BE2C (cell line): ENCODE results near the gene C17orf78.
"Not testable (repeated sequence)": the region's sequence is repeated elsewhere in the genome, so short reads cannot be mapped to it uniquely, and the experiment has no call there.

ENCODE experiments used
- DNase-seq: peaks from one replicate; pipeline ENCODE4 v3.0.0-alpha.2; 2020
- H3K27me3 ChIP-seq: fragments of 250-450 bp; sonication (Bioruptor Pico); 2 replicates; pipeline ENCODE4 v1.5.1; 2020; ENCODE audit warnings: mild to moderate bottlenecking
- H3K36me3 ChIP-seq: fragments of 250-450 bp; sonication (Bioruptor Pico); 2 replicates; pipeline ENCODE4 v1.5.1; 2020; ENCODE audit warnings: mild to moderate bottlenecking
- H3K4me1 ChIP-seq: fragments of 250-450 bp; sonication (Bioruptor Pico); 2 replicates; pipeline ENCODE4 v1.5.1; 2020
- H3K4me3 ChIP-seq: 2 replicates; pipeline ENCODE4 v1.5.1; 2011; ENCODE audit warnings: low read depth, low read length
- H3K9me3 ChIP-seq: fragments of 250-450 bp; sonication (Bioruptor Pico); 2 replicates; pipeline ENCODE4 v1.5.1; 2020
- CTCF ChIP-seq: IDR thresholded peaks from 2 replicates; pipeline ENCODE4 v1.5.1; 2012; ENCODE audit warnings: mild to moderate bottlenecking, low read depth, low read length

Gene C17orf78

DNA sequence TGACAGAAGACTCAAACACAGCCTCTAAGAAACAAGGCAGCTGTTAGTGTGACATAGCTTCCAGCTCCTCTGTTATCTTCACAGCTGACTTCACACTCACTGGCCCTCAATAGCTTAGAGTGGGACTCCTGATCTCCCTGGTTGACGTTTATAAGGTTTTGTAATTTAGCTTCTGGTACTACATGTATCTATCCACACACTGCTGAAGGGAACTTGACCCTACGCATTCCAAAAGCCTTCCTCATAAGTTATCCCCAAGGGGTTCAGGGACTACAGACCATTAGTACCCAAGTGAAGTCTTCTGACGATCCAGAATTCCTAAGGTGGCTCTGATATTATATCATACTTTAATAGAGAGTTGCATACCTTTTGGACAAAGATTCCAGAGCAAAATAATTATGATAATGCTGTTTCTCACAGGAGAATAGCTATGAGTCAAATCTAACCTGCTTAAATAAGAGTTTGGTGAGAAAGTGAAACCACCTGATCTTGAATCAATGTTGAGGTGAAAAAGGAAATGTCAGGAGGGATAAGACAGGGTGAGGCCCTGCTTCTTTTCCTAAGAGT is 16.3 kb downstream of the C17orf78 start:
- no peak for DNase-seq

DNA sequence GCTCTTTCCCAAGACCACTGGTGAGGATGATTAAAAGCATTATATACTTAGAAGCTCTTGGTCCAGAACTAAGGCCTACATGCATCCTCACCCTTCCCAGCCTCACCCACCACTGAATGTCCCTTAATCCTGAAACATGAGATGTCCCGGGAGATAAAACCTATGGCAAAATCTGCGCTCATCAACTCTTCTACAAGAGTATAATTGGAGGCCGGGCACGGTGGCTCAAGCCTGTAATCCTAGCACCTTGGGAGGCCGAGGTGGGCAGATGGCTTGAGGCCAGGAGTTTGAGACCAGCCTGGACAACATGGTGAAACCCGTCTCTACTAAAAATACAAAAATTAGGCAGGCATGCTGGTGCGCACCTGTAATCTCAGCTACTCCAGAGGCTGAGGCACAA is 17.6 kb downstream of the C17orf78 start:
- H3K36me3 ChIP-seq = no peaks in the 10 kb centered on the region

More for the DNA sequence above, 16.3 kb downstream of the C17orf78 start:
- no peaks in the 10 kb centered on the region for H3K27me3 ChIP-seq
- TF ChIP-seq CTCF = no peak
- H3K4me3 ChIP-seq = no peak overlapping the region
- H3K36me3 ChIP-seq = no peaks in the 10 kb centered on the region
- H3K4me1 ChIP-seq = peaks cover 11% of the 10 kb centered on the region; the same call in 1 of the 2 replicates
- H3K9me3 ChIP-seq = no peaks in the 10 kb centered on the region

DNA sequence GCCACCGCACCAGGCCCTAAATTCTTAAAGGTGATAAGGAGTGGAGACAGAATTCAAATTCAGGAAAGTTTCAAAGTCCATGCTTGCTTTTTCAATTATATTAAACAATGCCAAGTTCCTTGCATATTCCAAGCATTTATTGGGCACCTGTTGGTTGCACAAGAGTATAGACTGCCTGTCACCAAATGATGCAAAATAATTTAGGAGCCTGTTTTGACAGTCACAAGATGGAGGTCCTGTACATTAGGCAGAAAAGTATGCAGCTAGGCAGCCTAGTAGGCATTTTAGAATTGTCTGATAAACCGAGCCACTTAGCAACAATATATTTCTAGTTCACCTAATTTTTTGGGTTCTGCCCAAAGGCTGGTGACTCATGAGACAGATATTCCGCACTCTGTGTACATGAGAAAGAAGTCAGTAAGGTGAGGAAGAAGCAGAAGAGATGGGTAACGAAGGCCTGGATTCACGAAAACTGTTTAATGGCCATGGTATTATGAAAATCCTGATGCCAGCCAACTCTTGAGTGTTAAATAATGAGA is 23.5 kb downstream of the C17orf78 start:
- H3K4me1 ChIP-seq = no peaks in the 10 kb centered on the region
- TF ChIP-seq CTCF = no peak
- no peaks in the 10 kb centered on the region for H3K27me3 ChIP-seq
- no peaks in the 10 kb centered on the region for H3K36me3 ChIP-seq
- no peak overlapping the region for H3K4me3 ChIP-seq
- H3K9me3 ChIP-seq = no peaks in the 10 kb centered on the region
- DNase-seq = no peak

More for the DNA sequence above, 17.6 kb downstream of the C17orf78 start:
- Histone ChIP-seq H3K4me1 (peaks cover 11% of the 10 kb centered on the region; the same call in 1 of the 2 replicates), H3K27me3 (no peaks in the 10 kb centered on the region), H3K9me3 (no peaks in the 10 kb centered on the region), H3K4me3 (no peak overlapping the region)
- no peak for TF ChIP-seq CTCF
- DNase-seq = no peak

DNA sequence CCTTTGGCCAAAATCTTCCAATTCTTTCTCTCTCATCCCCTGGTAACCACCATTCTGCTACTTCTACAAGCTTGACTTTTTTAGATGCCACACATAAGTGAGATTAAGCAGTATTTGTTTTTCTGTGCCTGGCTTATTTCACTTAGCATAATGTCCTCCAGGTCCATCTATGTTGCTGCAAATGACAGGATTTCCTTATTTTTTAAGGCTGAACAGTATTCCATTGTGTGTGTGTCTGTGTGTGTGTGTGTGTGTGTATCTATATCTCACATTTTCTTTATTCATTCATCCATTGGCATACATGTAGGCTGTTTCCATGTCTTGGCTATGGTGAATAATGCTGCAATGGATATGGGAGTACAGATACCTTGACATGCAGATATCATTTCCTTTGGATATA is 24.7 kb downstream of the C17orf78 start:
- no peaks in the 10 kb centered on the region for H3K27me3 ChIP-seq
- no peak for TF ChIP-seq CTCF
- no peaks in the 10 kb centered on the region for H3K9me3 ChIP-seq
- no peak for DNase-seq
- H3K4me3 ChIP-seq = no peak overlapping the region
- no peaks in the 10 kb centered on the region for H3K36me3 ChIP-seq
- H3K4me1 ChIP-seq = no peaks in the 10 kb centered on the region

DNA sequence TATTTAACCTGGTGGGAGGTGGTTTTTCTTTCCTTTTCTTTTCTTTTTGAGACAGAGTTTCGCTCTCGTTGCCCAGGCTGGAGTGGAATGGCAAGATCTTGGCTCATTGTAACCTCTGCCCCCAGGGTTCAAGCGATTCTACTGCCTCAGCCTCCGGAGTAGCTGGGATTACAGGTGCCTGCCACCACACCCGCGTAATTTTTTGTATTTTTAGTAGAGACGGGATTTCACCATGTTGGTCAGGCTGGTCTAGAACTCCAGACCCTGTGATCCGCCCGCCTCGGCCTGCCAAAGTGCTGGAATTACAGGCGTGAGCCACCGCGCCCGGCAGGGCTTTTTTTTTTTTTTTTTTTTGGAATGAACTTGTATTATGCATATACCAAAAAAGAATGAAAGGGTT is 29.7 kb downstream of the C17orf78 start:
- peak overlapping the region; percentile 97 for H3K4me3 ChIP-seq
- H3K27me3 ChIP-seq, H3K9me3 ChIP-seq, H3K36me3 ChIP-seq, H3K4me1 ChIP-seq, DNase-seq: not testable (repeated sequence)

DNA sequence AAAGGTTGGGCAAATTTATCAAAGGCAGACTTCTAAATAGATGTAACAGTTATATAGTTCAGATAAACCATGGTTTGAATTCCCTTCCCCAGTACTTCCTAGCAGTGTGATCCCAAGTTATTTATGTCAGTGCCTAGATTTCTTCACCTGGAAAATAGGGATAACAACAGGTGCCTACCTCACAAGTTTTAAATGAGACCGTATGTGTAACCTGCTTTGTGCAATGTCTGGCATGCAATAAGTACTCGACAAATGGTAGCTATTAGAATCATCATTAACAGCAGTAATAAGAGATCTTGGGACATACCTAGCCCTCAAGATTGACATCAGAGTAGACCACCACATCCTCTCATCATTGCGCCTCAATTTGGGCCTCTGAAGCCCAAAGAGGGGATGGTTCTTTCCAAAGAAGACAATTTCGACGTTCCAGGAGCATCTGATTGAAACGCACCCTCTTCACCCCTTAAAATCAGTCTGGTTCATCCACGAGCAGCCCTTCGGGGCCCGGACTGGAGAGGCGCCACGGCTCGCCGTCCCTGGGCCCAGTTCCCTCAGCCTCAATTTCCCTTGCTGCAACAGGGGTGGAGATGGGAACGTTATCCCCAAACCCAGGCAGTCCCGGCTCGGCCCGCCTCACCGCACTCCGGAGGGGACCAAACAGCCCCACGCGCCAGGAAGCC is 30.3 kb downstream of the C17orf78 start:
- Histone ChIP-seq H3K9me3 (no peaks in the 10 kb centered on the region), H3K4me3 (peak overlapping the region; percentile 97), H3K4me1 (no peaks in the 10 kb centered on the region), H3K27me3 (no peaks in the 10 kb centered on the region), H3K36me3 (peaks cover 6% of the 10 kb centered on the region; the same call in 1 of the 2 replicates)
- no peak for DNase-seq
- TF ChIP-seq CTCF = no peak
